GM12878 (cell line): ENCODE results near the gene SPG7.

Source experiments
- CBFB ChIP-seq: IDR thresholded peaks from 2 replicates; pipeline ENCODE4 v1.6.1; 2016; ENCODE audit warnings: antibody characterized with exemption, low read depth
- CBX5 ChIP-seq: sonication (generic); IDR thresholded peaks from 2 replicates; pipeline ENCODE4 v1.6.1; 2016; ENCODE audit warnings: low read depth, moderate library complexity, mild to moderate bottlenecking, inconsistent platforms
- EP300 ChIP-seq, 2 experiments: fragments of 150-350 bp in 1 of 2; IDR thresholded peaks; 2 replicates each; pipeline ENCODE4 v1.6.1; 2011 to 2012; ENCODE audit warnings: low read depth in 2 of 2, low read length in 2 of 2, borderline replicate concordance in 1 of 2, improper control_type of control experiment in 1 of 2, inconsistent platforms in 1 of 2; ENCODE audit not compliant: control insufficient read depth in 1 of 2
- EZH2 ChIP-seq: IDR thresholded peaks from 2 replicates; pipeline ENCODE4 v1.6.1; 2012; ENCODE audit warnings: low read depth, mild to moderate bottlenecking, control low read depth, inconsistent platforms, low read length, borderline replicate concordance; ENCODE audit not compliant: control insufficient read depth
- JUND ChIP-seq: IDR thresholded peaks from 2 replicates; pipeline ENCODE4 v1.6.1; 2012; ENCODE audit warnings: low read depth, mild to moderate bottlenecking, low read length, improper control_type of control experiment, moderate library complexity
- POLR2A ChIP-seq: IDR thresholded peaks from 2 replicates; pipeline ENCODE4 v1.6.1; 2011; ENCODE audit warnings: low read depth, mild to moderate bottlenecking, low read length
- POLR2AphosphoS5 ChIP-seq: IDR thresholded peaks from 2 replicates; pipeline ENCODE4 v1.6.1; 2011; ENCODE audit warnings: mild to moderate bottlenecking, low read length, inconsistent platforms
- POU2F2 ChIP-seq: IDR thresholded peaks from 3 replicates; pipeline ENCODE4 v1.6.1; 2011; ENCODE audit warnings: low read depth, mild to moderate bottlenecking, low read length, borderline replicate concordance
- SIN3A ChIP-seq: IDR thresholded peaks from 2 replicates; pipeline ENCODE4 v1.6.1; 2012; ENCODE audit warnings: low read depth, low read length, improper control_type of control experiment
- SUPT20H ChIP-seq: IDR thresholded peaks from 2 replicates; pipeline ENCODE4 v1.6.1; 2011; ENCODE audit warnings: low read depth, mild to moderate bottlenecking, low read length, moderate library complexity, borderline replicate concordance; ENCODE audit not compliant: control insufficient read depth
- ZNF622 ChIP-seq: fragments of 450-650 bp; IDR thresholded peaks from 2 replicates; pipeline ENCODE4 v1.6.1; 2017; ENCODE audit warnings: mild to moderate bottlenecking, inconsistent platforms
- ZZZ3 ChIP-seq: IDR thresholded peaks from 2 replicates; pipeline ENCODE4 v1.6.1; 2011; ENCODE audit warnings: low read depth; ENCODE audit not compliant: control insufficient read depth, insufficient read length
- TF ChIP-seq, protein P1 (sequence below), 3 experiments: IDR thresholded peaks in 2 of 3; conservative IDR thresholded peaks in 1 of 3; 2 replicates each; pipeline ENCODE4 v1.5.1; 2011; ENCODE audit warnings: low read depth in 3 of 3, low read length in 3 of 3, mild to moderate bottlenecking in 3 of 3, control low read depth in 2 of 3, moderate library complexity in 2 of 3, inconsistent platforms in 1 of 3, mixed read lengths in 1 of 3; ENCODE audit not compliant: control insufficient read depth in 2 of 3, insufficient read depth in 1 of 3; ENCODE audit errors: extremely low read depth in 1 of 3
- TF ChIP-seq, protein P2 (sequence below): IDR thresholded peaks from 2 replicates; pipeline ENCODE4 v1.6.1; 2011; ENCODE audit warnings: low read depth, low read length, improper control_type of control experiment, borderline replicate concordance

DNA sequence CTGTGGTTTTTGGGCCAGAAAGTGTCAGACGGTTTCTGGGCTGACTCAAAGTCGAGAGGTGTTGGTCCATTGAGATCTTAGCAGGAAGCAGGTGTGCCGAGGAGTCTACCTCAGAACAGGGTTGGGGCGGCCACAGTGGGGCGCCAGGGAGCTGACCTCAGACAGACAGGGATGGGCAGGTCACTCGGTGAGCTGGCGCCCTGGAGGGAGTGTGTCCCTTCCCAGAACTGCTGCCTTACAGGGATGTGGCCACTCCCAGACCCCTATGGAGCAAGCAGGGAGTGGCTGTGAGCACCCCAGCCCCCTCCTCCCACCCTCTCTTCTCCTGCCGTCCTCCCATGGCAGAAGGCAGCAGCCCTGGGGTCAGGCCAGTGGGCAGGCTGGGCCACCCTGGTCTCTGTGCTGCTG is 91.3 kb downstream of the SPG7 start:
- TF ChIP-seq CBFB (no peak), POLR2A (no peak), EP300 (IDR thresholded peaks at IDR 0.05; ENCODE audit: borderline replicate concordance in 1 of 2, control insufficient read depth in 1 of 2, low read depth in 2 of 2, low read length in 2 of 2) (no peak), POLR2AphosphoS5 (no peak), JUND (no peak), ZZZ3 (no peak), CBX5 (no peak), EZH2 (no peak), SIN3A (no peak), ZNF622 (no peak), SUPT20H (no peak), POU2F2 (no peak)
- TF ChIP-seq, protein P1, sequence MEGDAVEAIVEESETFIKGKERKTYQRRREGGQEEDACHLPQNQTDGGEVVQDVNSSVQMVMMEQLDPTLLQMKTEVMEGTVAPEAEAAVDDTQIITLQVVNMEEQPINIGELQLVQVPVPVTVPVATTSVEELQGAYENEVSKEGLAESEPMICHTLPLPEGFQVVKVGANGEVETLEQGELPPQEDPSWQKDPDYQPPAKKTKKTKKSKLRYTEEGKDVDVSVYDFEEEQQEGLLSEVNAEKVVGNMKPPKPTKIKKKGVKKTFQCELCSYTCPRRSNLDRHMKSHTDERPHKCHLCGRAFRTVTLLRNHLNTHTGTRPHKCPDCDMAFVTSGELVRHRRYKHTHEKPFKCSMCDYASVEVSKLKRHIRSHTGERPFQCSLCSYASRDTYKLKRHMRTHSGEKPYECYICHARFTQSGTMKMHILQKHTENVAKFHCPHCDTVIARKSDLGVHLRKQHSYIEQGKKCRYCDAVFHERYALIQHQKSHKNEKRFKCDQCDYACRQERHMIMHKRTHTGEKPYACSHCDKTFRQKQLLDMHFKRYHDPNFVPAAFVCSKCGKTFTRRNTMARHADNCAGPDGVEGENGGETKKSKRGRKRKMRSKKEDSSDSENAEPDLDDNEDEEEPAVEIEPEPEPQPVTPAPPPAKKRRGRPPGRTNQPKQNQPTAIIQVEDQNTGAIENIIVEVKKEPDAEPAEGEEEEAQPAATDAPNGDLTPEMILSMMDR (IDR thresholded peaks at IDR 0.05 in 2 of 3, conservative IDR thresholded peaks at IDR 0.05 in 1 of 3; ENCODE audit: control insufficient read depth in 2 of 3, extremely low read depth in 1 of 3, insufficient read depth in 1 of 3, low read depth in 3 of 3, low read length in 3 of 3) = peak; percentile 27 to 49 (median 38); a peak in 4 of 6 replicates
- TF ChIP-seq, protein P2, sequence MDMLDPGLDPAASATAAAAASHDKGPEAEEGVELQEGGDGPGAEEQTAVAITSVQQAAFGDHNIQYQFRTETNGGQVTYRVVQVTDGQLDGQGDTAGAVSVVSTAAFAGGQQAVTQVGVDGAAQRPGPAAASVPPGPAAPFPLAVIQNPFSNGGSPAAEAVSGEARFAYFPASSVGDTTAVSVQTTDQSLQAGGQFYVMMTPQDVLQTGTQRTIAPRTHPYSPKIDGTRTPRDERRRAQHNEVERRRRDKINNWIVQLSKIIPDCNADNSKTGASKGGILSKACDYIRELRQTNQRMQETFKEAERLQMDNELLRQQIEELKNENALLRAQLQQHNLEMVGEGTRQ = no peak
